Smooth muscle cell (in vitro differentiated cells): ENCODE results near the gene RALA. TPM values are rescaled to one million over a fixed set of nuclear protein-coding genes. Genes with fewer than 3 reads are reported as not detected.

Experiments
- DNase-seq: peaks from one replicate; lab custom pipeline; 2025; ENCODE audit not compliant: unreplicated experiment; lab: John Stamatoyannopoulos, UW
- H2AFZ ChIP-seq: fragments of 200-600 bp; sonication (generic); 2 replicates; pipeline ENCODE4 v1.6.0; 2016; ENCODE audit warnings: antibody characterized with exemption, low read depth, mild to moderate bottlenecking
- H3F3A ChIP-seq: fragments of 200-600 bp; sonication (generic); 2 replicates; pipeline ENCODE4 v1.6.0; 2017; ENCODE audit warnings: antibody characterized with exemption, low read depth
- H3K27ac ChIP-seq: fragments of 200-600 bp; sonication (generic); 2 replicates; pipeline ENCODE4 v1.5.1; 2016; ENCODE audit warnings: low read depth, mild to moderate bottlenecking
- H3K27me3 ChIP-seq: fragments of 200-600 bp; sonication (generic); 2 replicates; pipeline ENCODE4 v1.6.1; 2016; ENCODE audit warnings: low read depth, mild to moderate bottlenecking
- H3K36me3 ChIP-seq: fragments of 200-600 bp; sonication (generic); 2 replicates; pipeline ENCODE4 v1.5.1; 2016; ENCODE audit warnings: low read depth
- H3K4me1 ChIP-seq: fragments of 200-600 bp; sonication (generic); 2 replicates; pipeline ENCODE4 v1.5.1; 2016; ENCODE audit warnings: low read depth
- H3K4me2 ChIP-seq: fragments of 200-600 bp; sonication (generic); 2 replicates; pipeline ENCODE4 v1.6.0; 2016; ENCODE audit warnings: mild to moderate bottlenecking
- H3K4me3 ChIP-seq: fragments of 200-600 bp; sonication (generic); 2 replicates; pipeline ENCODE4 v1.5.1; 2016; ENCODE audit warnings: mild to moderate bottlenecking
- H3K79me2 ChIP-seq: fragments of 200-600 bp; sonication (generic); 2 replicates; pipeline ENCODE4 v1.6.0; 2016; ENCODE audit warnings: low read depth, mild to moderate bottlenecking
- H3K9ac ChIP-seq: fragments of 200-600 bp; sonication (generic); 2 replicates; pipeline ENCODE4 v1.6.0; 2016; ENCODE audit warnings: low read depth
- H3K9me3 ChIP-seq: fragments of 200-600 bp; sonication (generic); replicated peaks from 2 replicates; pipeline ENCODE4 v1.5.1; 2016; ENCODE audit warnings: low read depth
- H4K20me1 ChIP-seq: fragments of 200-600 bp; sonication (generic); 2 replicates; pipeline ENCODE4 v1.6.0; 2016; ENCODE audit warnings: low read depth
- WGBS: methylation state at CpG from one replicate; pipeline ENCODE4 v1.1.7; 2016; ENCODE audit warnings: low lambda C conversion rate; 5-methylcytosine and 5-hydroxymethylcytosine counted together
- polyA plus RNA-seq: library from polyadenylated mRNA; unstranded; fragments of >200 nt; fragmentation: Nextera tagmentation; extraction: Ambion mirVana; gene quantifications from 2 replicates; pipeline ENCODE4 v1.2.1, GENCODE V29; 2016
- total RNA-seq: library from RNA; depleted of rRNA; stranded (reverse); fragments of >200 nt; gene quantifications from 2 replicates; pipeline ENCODE4 v1.2.3, GENCODE V29; 2014
- TF ChIP-seq, protein P1 (sequence below): fragments of 200-600 bp; sonication (generic); IDR thresholded peaks from 2 replicates; pipeline ENCODE4 v1.5.1; 2017; ENCODE audit warnings: borderline replicate concordance, mild to moderate bottlenecking, antibody characterized with exemption; ENCODE audit not compliant: insufficient read depth, poor library complexity, severe bottlenecking

RALA gene
- total and polyA plus RNA-seq, 2 experiments from 2014 or later: 19.5 to 42.8 TPM

DNA sequence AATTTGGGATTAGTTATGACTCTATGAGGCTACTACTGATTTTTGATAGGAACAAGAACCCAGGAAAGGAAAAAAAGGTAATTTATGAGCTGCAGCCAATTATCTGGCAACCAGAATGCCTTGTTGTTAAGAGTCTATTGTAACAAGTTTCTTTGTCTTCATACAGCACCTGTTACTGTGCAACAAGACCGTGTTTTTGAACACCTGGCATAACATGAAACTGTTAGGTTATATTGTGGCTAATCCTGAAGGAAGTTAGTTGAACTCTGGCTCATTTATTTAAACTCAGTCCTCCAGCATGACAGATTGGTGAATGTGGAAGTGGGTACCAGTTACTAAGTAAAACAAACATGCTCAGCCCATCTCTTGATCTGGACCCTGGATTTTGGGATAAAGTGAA, 33.0 kb downstream of the RALA start:
- Histone ChIP-seq H3K9ac (no peak overlapping the region), H2AFZ (no peak overlapping the region), H3K36me3 (peaks cover 4% of the 10 kb centered on the region), H3K9me3 (no peaks in the 10 kb centered on the region), H4K20me1 (peaks cover 81% of the 10 kb centered on the region), H3K79me2 (peaks cover 88% of the 10 kb centered on the region), H3K27ac (no peak overlapping the region), H3K4me2 (no peak overlapping the region), H3K27me3 (no peaks in the 10 kb centered on the region), H3F3A (no peaks in the 10 kb centered on the region), H3K4me1 (no peaks in the 10 kb centered on the region), H3K4me3 (no peak overlapping the region)
- no peak for DNase-seq
- 91% methylated on average over 1 of the region's 1 CpG for WGBS
- TF ChIP-seq, protein P1, sequence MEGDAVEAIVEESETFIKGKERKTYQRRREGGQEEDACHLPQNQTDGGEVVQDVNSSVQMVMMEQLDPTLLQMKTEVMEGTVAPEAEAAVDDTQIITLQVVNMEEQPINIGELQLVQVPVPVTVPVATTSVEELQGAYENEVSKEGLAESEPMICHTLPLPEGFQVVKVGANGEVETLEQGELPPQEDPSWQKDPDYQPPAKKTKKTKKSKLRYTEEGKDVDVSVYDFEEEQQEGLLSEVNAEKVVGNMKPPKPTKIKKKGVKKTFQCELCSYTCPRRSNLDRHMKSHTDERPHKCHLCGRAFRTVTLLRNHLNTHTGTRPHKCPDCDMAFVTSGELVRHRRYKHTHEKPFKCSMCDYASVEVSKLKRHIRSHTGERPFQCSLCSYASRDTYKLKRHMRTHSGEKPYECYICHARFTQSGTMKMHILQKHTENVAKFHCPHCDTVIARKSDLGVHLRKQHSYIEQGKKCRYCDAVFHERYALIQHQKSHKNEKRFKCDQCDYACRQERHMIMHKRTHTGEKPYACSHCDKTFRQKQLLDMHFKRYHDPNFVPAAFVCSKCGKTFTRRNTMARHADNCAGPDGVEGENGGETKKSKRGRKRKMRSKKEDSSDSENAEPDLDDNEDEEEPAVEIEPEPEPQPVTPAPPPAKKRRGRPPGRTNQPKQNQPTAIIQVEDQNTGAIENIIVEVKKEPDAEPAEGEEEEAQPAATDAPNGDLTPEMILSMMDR: no peak

DNA sequence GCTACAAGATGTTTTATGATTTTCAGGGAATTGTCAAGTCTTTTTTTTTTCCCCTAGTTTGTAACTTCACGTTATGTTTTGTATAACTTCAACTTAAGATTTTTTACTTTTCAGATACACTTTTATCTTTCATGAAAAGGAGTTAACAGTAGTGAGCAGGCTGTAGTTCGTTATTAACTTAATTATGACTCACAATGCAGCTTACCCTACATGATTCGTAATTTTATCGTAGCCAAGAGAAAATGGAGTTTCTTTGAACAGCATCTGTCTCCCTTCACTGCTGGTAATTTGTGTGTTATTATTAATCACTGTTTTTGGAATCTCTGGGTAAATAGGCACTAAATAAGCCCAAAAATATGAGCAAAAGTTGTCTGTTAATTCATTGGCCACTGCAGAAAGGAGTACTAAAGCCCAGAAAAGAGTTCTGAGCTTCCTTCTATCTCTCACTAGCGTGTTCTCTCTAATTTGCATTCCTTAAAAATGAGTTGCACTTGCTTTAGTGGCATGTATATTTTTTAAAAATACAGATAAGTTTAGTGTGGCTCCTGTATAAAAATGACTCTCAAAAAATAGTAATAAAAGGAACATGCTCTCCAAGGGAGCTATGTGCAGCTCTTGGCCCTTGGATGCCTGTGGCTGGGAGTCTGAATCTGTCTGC, 36.1 kb downstream of the RALA start:
- TF ChIP-seq, protein P1: no peak
- peaks cover 86% of the 10 kb centered on the region for H4K20me1 ChIP-seq
- H3K4me2 ChIP-seq: no peak overlapping the region
- H3K27me3 ChIP-seq: no peaks in the 10 kb centered on the region
- H3K4me1 ChIP-seq: no peaks in the 10 kb centered on the region
- peaks cover 4% of the 10 kb centered on the region for H3K36me3 ChIP-seq
- no peak overlapping the region for H3K27ac ChIP-seq
- H3K9me3 ChIP-seq: no peaks in the 10 kb centered on the region
- no peak overlapping the region for H2AFZ ChIP-seq
- no peak for DNase-seq
- no peak overlapping the region for H3K4me3 ChIP-seq
- 92% methylated on average over 5 of the region's 5 CpGs for WGBS
- peaks cover 74% of the 10 kb centered on the region for H3K79me2 ChIP-seq
- no peak overlapping the region for H3K9ac ChIP-seq
- H3F3A ChIP-seq: no peaks in the 10 kb centered on the region

DNA sequence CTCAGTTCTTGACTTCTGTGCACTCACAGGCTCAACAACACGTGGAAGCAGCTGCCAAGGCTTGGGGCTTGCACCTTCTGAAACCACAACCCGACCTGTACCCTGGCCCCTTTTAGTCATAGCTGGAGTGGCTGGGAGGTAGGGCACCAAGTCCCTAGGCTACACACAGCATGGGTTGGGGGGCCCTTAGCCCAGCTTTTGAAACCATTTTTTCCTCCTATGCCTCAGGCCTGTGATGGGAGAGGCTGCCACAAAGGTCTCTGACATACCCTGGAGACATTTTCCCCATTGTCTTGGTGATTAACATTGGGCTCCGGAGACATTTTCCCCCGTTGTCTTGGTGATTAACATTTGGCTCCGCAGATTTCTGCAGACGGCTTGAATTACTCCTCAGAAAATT, 38.6 kb downstream of the RALA start:
- no peaks in the 10 kb centered on the region for H3K36me3 ChIP-seq
- H3K27me3 ChIP-seq: no peaks in the 10 kb centered on the region
- TF ChIP-seq, protein P1: no peak
- no peaks in the 10 kb centered on the region for H3F3A ChIP-seq
- H3K4me1 ChIP-seq: peaks cover 12% of the 10 kb centered on the region
- no peak overlapping the region for H3K4me2 ChIP-seq
- no peak overlapping the region for H3K9ac ChIP-seq
- no peaks in the 10 kb centered on the region for H3K9me3 ChIP-seq
- WGBS: 98% methylated on average over 6 of the region's 6 CpGs
- no peak overlapping the region for H2AFZ ChIP-seq
- no peak overlapping the region for H3K4me3 ChIP-seq
- H3K27ac ChIP-seq: no peak overlapping the region
- DNase-seq: no peak
- H4K20me1 ChIP-seq: peaks cover 90% of the 10 kb centered on the region
- H3K79me2 ChIP-seq: peaks cover 57% of the 10 kb centered on the region

DNA sequence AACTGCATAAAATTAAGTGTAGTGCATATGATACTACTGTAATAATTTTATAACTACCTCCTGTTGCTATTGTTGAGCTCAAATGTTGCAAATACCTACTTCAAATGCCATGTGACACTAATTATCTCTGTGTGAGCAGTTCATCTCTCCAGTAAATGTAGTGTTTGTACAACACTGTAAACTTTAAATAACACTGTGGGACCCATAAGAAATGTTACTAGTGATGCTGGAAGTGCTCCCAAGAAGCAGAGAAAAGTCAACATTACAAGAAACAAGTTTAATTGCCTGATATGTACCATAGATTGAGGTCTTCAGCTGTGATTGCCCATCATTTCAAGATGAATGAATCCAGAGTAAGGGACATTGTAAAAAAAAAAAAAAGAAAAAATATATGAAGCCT, 39.9 kb downstream of the RALA start:
- no peak overlapping the region for H3K4me2 ChIP-seq
- H3K27ac ChIP-seq: no peak overlapping the region
- no peaks in the 10 kb centered on the region for H3K36me3 ChIP-seq
- no peaks in the 10 kb centered on the region for H3F3A ChIP-seq
- no peak overlapping the region for H3K9ac ChIP-seq
- peaks cover 90% of the 10 kb centered on the region for H4K20me1 ChIP-seq
- DNase-seq: no peak
- TF ChIP-seq, protein P1: no peak
- peaks cover 53% of the 10 kb centered on the region for H3K79me2 ChIP-seq
- no peaks in the 10 kb centered on the region for H3K27me3 ChIP-seq
- H3K4me3 ChIP-seq: no peak overlapping the region
- H3K9me3 ChIP-seq: no peaks in the 10 kb centered on the region
- H3K4me1 ChIP-seq: peaks cover 18% of the 10 kb centered on the region
- H2AFZ ChIP-seq: no peak overlapping the region
